Measurements from ENCODE around the gene PCSK2.

Gene PCSK2

DNA sequence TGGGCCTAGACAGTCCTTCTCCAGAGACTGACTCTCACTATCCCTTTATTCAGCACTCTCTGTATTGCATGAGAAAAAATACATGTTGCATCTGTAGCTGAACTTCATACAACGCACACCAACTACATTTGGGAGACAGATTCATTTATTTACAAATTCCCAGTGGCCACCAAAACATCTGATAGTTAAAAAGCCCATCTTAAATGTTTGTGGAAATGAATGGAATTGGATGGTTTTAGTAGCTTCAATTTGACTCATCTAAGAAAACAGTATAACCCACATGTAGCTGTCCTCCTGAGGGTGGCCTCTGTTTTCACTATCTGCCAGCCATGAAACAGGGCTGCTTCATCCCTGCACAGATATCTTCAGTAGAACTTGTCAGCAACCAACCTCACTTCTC lies 116.3 kb downstream of the PCSK2 start:
- DNase-seq, result no peak

DNA sequence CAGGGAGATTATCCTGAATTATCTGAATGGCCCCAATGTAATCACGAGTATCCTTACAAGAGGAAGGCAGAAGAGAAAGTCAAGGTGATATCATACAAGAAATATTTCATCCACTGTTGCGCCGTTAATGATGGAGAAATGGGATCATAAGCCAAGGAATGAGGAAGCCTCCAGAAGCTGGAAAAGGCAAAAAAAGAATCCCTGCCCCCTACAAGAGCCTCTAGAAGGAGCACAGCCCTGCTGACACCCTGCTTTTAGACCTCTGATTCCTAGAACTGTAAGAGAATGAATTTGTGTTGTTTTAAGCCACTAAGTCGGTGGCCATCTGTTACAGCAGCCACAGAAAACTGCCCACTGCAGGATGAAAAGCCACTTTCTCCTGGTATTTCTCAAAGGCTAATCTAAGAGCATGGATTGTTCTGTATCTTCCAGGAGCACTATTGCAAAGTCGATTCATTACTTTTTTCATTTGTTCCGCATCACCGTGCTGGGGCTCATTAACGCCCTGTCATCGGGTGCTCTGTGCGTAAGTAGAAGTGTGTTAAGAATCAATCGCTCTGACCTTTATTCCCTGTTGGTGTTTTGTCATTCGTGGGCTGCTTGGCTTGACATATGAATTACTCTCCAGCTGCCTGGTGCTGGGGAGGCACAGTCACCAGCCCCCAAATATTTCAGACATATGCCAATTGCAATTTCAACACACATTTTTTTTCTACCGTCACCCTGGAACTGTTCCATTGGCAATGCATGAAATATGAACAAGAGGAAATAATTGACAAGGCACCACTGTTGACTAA lies 117.0 kb downstream of the PCSK2 start:
- DNase-seq, result no peak

DNA sequence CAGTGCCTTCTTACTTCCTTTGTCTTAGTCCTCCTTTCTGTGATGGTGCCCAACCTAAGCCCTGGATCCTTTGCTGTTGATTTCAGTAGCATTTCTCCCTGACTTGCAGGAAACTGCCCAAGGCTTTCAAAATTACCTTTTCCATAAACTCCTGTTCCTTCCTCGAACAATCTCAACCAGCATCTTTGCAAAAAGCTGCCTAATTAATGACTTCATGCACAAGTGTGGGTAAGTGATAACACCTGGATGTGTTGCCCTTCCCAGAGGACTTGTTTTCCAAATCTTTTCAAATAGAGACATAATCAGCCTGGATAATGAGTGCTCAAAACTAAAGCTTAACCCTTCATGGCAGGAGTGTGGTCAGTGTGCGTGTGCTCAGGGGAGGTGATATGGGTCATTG lies 118.0 kb downstream of the PCSK2 start:
- DNase-seq, result no peak

DNA sequence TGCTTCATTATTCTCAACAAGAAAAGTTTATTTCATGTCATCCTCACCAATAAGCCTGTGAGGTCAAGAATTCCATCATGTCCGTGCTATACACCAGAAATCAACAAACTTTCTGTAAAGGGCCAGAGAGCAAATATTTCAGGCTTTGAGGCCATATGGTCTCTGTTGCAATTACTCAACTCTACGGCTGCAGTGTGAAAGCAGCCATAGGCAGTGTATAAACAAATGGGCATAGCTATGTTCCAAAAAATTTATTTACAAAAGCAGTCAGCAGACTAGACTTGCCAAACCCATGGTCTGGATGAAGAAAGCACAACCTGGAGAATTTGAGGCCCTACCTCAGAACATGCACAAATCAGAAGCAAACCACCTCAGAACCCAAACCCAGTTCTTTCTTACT lies 118.5 kb downstream of the PCSK2 start:
- DNase-seq, result no peak

- DNase-seq, result no peak
These were observed 123.5 kb downstream of the PCSK2 start for GRCh38 chr20:17350321-17350720.

DNA sequence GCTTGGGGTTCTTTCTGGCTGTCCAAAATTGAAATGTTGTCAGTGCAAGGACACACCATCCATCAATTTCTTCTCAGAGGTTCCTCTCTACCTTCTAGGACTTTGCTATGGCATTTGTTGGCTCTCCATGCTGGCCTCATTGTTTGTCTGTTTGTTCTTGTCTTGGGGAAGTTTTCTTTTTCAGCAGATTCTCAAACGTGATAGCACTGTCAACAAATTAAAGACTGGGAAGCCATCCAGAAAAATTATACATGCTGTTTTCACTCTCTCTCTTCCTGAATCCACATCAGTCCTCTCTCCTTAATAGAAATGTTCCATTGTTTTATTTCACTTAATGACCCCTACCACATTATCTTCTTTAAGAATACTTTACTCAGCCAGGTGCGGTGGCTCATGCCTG lies 130.4 kb downstream of the PCSK2 start:
- DNase-seq, result no peak

DNA sequence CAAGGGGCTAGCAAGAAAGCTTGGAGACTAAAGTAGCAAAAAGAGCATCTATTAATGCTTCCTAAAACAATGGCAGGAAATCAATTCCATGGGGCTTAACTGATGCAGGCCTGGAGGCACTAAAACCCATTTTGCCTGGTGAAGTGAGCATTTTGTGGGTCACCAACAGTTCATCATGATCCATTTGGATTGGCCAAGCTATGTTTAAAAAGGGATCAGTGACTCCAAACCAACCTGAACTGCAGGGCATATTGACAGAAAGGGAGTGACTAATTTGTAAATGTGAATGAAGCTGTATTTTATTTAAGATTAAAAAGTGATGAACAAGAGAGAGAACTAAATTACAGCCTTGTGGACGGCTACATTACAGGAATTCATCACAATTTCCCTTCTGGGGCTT lies 132.0 kb downstream of the PCSK2 start:
- no peak for DNase-seq

DNA sequence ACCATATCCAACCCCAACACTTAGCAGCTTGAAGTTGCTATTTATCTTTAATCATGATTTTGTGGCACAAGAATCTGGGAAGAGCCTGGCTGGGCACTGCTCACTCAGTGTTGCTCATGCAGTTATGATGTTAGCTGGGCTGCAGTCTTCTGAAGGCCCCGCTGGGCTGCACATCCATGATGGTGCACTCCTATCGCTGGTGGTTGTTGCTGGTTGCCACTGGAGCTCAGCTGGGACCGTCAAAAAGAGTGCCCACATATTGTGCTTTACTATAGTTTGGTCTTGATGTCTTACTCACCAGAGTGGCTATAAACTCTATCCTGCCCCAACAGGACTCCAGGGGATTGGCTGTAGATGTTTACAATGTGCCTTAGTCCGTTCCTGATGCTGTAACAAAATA lies 137.8 kb downstream of the PCSK2 start:
- DNase-seq, result no peak

GRCh38 chr20:17365831-17366230 lies 139.0 kb downstream of the PCSK2 start:
- no peak for DNase-seq

GRCh38 chr20:17369506-17369905 lies 142.7 kb downstream of the PCSK2 start:
- DNase-seq, result no peak

DNA sequence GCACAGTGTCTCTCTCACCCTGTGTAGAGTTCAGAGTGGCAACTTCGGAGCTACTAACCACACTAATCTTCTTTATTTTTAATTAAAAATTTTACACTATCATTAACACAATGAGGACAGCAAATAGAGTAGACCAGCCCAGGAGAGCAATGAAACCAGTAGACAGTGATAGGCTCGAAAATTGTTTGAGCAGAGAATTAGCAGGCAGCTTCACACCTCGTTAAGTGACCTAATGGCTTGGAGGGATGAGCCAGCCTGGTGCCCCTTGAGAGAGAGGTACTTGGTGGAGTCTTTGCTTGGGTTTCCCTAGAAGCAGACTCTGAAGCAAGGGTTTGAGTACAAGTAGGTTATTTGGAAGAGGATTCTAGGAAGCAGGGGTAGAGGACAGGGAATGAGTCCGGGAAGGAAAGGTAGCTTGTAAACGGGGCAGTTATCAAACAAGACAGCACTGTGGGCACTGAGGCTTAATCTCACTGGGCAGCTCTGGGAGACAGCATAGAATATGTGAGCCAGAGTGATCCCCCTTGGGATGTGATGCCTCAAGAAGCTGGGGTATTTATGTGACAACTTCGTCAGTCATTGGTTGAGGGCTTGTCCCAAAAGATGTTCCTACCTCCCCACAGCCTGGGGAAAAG lies 146.1 kb downstream of the PCSK2 start:
- DNase-seq, result no peak

- DNase-seq, result no peak
These were observed 147.2 kb downstream of the PCSK2 start for GRCh38 chr20:17374086-17374485.

- no peak for DNase-seq
These were observed 149.2 kb downstream of the PCSK2 start for GRCh38 chr20:17376031-17376430.

- no peak for DNase-seq
These were observed 150.4 kb downstream of the PCSK2 start for GRCh38 chr20:17377231-17377630.

DNA sequence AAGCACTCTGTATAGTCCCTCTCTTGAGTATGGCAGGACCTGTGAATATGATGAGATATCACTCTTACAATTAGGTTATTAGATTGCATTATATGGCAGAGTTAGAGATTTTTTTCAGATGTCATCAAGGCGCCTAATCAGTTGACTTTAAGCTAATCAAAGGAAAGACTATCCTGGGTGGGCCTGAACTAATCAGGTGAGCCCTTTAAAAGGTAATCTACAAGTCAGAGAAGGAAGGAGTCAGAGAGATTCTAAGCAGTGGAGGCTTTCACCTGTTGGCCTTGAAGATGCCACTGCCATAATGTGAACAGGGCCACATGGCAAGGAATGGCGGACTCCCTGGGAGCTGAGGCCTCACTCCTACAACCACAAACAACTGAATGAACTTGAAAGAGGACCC lies 152.8 kb downstream of the PCSK2 start:
- no peak for DNase-seq

DNA sequence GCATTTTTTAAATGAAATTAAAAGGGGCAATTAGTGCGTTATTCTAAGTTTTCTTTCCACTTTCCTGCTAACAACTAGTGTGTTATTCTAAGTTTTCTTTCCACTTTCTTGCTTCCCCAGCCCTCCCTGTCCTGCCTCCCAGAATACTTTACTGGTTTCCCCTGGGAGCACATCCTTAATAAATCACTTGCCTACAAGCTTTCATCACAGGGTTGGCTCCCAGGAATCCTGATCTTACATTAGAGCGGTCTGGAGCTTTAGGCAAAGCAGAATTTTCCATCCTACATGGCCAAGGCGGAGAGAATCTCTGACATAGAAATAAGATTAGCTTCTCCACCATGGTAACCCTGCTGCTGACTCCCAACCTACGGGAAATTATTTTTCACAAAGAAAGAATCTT lies 154.0 kb downstream of the PCSK2 start:
- no peak for DNase-seq

GRCh38 chr20:17381724-17382123 lies 154.9 kb downstream of the PCSK2 start:
- DNase-seq, result no peak

DNA sequence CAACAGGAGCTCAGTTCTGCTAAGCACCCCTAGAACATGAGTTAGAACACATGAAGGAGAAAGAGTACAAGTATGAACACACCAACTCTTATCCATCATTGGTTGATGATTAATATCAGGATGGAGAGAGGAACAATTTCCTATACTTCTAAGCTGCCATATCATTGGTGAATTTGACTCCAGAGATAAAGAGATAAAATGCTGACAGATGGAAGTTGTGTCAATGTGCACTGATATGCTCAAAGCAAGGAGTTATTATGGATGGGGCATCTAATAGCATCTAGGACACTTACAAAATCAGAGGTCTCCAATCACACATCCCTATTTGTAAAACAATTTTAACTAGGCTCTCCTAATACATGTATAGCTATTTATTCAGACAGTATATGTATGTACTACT lies 159.0 kb downstream of the PCSK2 start:
- DNase-seq, result no peak

DNA sequence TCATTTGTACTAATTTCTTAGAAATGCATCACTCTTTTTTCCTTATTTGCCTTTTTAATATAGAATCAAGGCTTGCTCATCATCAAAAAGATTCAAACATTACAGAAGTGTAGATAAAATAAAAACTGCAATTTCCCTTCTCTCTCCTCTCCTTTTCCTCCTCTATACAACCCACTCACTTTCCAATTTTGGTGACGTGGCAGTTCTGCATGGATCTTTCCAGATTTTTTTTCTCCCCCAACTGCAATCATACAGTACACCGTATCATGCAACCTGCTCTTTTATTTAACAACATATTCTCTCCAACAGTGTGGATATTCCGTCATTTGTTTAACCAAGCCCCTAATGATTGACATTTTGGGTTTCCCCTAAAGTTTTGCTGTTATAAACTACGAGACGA lies 163.8 kb downstream of the PCSK2 start:
- no peak for DNase-seq

DNA sequence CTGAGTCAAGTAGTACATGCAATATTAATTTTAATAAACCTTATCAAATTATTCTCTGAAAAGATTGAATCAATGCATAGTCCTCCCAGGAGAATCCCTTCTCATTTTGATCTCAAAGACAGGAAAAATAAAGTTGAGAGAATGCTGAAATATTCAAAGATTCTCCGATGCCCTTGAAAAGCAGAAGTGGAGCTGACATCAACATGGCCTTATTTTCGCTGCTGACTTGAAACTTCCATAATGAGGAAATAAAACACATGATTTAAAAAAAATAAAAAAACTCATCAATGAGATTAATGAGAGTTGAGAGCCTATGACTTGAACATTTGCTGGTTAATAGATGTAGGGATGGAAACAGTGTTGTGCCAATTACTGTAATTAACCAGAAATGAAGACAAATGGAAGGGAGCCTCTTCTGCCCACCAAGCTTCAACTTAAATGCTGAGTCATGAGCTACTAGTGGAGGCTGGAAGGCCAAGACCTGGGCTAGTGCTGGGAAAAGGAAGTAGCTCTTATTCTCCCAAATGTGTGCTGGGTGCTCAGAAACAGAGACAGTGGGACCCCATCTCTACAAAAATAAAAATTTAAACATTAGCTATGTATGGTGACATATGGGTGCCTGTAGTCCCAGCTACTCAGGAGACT lies 164.4 kb downstream of the PCSK2 start:
- DNase-seq, result no peak

- no peak for DNase-seq
These were observed 167.6 kb downstream of the PCSK2 start for GRCh38 chr20:17394411-17394810.

DNA sequence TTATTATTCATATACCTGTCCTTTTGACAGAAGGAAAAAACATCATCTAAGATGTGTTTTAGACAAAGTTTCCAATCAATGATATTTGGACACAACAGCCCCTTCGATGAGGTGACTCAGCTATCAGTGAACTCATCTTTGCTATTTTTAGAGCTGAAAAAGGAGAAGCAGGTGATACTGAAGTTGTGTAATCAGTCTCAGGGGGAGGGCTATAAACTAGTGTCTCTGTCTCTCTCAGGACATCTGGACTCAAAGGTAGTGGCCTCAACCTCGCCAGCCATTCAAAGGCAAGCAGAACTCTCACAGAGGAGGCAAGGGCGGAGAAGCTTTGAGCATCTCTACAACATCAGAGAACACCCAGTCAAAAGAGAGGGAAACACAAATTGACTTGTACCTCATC lies 168.9 kb downstream of the PCSK2 start:
- DNase-seq, result no peak

GRCh38 chr20:17399303-17399985 lies 172.6 kb downstream of the PCSK2 start:
- DNase-seq, result no peak

- no peak for DNase-seq
These were observed 176.6 kb downstream of the PCSK2 start for GRCh38 chr20:17403461-17403860.

Data from stimulated activated CD4-positive, alpha-beta T cell treated with anti-CD3 and anti-CD28 coated beads, Interleukin-1b, Interleukin-23, amount 100 ng/mL, for 48 hours (primary cell).